A549 (cell line): ENCODE measurements around the gene CDH18.

ENCODE experiments used
- CTCF ChIP-seq: fragments of >200 bp; sonication (Bioruptor Twin); formaldehyde crosslinking; IDR thresholded peaks from 3 replicates; pipeline ENCODE4 v1.5.1; 2016
- EP300 ChIP-seq, 2 experiments: fragments of >200 bp; sonication (Bioruptor Twin); formaldehyde crosslinking; IDR thresholded peaks; 2 replicates in 1 of 2; 3 replicates in 1 of 2; pipeline ENCODE4 v1.6.1; 2016 to 2017
- PBX3 ChIP-seq: IDR thresholded peaks from 2 replicates; pipeline ENCODE4 v1.6.1; 2012
- POLR2A ChIP-seq: IDR thresholded peaks from 2 replicates; pipeline ENCODE4 v1.6.1; 2012; ENCODE audit warnings: mild to moderate bottlenecking, low read length

- TF ChIP-seq CTCF (no peak), POLR2A (no peak), PBX3 (no peak), EP300 (IDR thresholded peaks at IDR 0.05) (no peak)
Measured at GRCh38 chr5:20020247-20020646, 32.2 kb upstream of the CDH18 start.
